ENCODE measurements around the gene ZNF444. TPM values are rescaled to one million over a fixed set of nuclear protein-coding genes. Genes with fewer than 3 reads are reported as not detected.

The ZNF444 gene
- total and polyA plus RNA-seq, 2 of the 8 experiments (the other 6 are each of a cell fraction or from before 2014, with no cell fraction given): 49.5 to 54.5 TPM

- no peak overlapping the region for H3K4me3 ChIP-seq (ENCODE audit: extremely low read depth in 1 of 4, insufficient read depth in 2 of 4, low read depth in 3 of 4, low read length in 4 of 4)
- peaks cover 0 to 11% (median 5%) of the 10 kb centered on the region in 4 experiments; a peak in 4 of 7 replicates for H3K4me1 ChIP-seq (replicated peaks in 1 of 4; ENCODE audit: control insufficient read depth in 3 of 4, insufficient read depth in 4 of 4, low read length in 3 of 4)
- H2BK120ac ChIP-seq (replicated peaks; ENCODE audit: low read depth, low read length): no peak overlapping the region
- no peak overlapping the region for H3K4ac ChIP-seq (replicated peaks; ENCODE audit: insufficient read length, low read depth, low read length)
- H3K23me2 ChIP-seq (ENCODE audit: low read depth, low read length): no peaks in the 10 kb centered on the region
- H4K8ac ChIP-seq (ENCODE audit: extremely low read depth, insufficient read depth, low read length): no peak overlapping the region; the same call in 1 of the 2 replicates
- no peaks in the 10 kb centered on the region for H3K9me3 ChIP-seq (ENCODE audit: insufficient read depth in 2 of 2, low read depth in 1 of 2, low read length in 1 of 2)
- H2AK5ac ChIP-seq (ENCODE audit: low read depth, low read length): no peak overlapping the region
- H2BK20ac ChIP-seq (ENCODE audit: low read length): no peak overlapping the region
- ChIA-PET CTCF (ENCODE audit: partially characterized antibody) (interaction anchor here (0.6 to 3.3 kb wide), 5 partner anchors 13 to 104 kb away, joined by 3 to 14 read pairs (median 4); partner anchors contain the start of gene ZNF787), POLR2A (ENCODE audit: partially characterized antibody) (interaction anchor here (1.3 to 2.2 kb wide), 2 partner anchors 9 to 50 kb away, joined by 3 to 8 read pairs; no protein-coding TSS in a partner anchor)
- H3K18ac ChIP-seq (ENCODE audit: extremely low read depth, low read length): no peak overlapping the region
- H3K4me2 ChIP-seq (ENCODE audit: insufficient read depth in 1 of 2, low read depth in 2 of 2, low read length in 2 of 2): no peak overlapping the region
- DNase-seq (ENCODE audit: low read depth in 1 of 2, low spot score in 2 of 2) (no peak), FAIRE-seq (no peak)
- no peak overlapping the region for H3K56ac ChIP-seq (replicated peaks; ENCODE audit: insufficient read length, low read depth, low read length)
- H4K91ac ChIP-seq (replicated peaks; ENCODE audit: insufficient read length, low read length): no peak overlapping the region
- 94% methylated on average over 34 of the region's 34 CpGs; no CpG with 5 or more reads in 1 of the 2 experiments for WGBS, 2 experiments (ENCODE audit: extremely low coverage in 1 of 2, insufficient coverage in 1 of 2, insufficient read length in 1 of 2, insufficient replicate concordance in 2 of 2, low coverage in 1 of 2, low lambda C conversion rate in 2 of 2, missing lambda C conversion rate in 1 of 2)
- no peak overlapping the region for H3K27ac ChIP-seq (ENCODE audit: low read depth, low read length)
- H3K79me2 ChIP-seq (ENCODE audit: control insufficient read depth in 1 of 2, insufficient read depth in 2 of 2, low read length in 2 of 2): peaks cover 7 to 71% of the 10 kb centered on the region in 2 experiments; a peak in 3 of 4 replicates
- no peaks in the 10 kb centered on the region for H3K27me3 ChIP-seq (replicated peaks in 1 of 4; ENCODE audit: control insufficient read depth in 3 of 4, extremely low read depth in 1 of 4, insufficient read depth in 3 of 4, low read length in 3 of 4)
- no peak overlapping the region for H2BK12ac ChIP-seq (ENCODE audit: low read depth, low read length)
- H3K79me1 ChIP-seq (ENCODE audit: low read depth, low read length): peaks cover 22% of the 10 kb centered on the region
- H2BK5ac ChIP-seq (ENCODE audit: low read depth, low read length): no peak overlapping the region
- peaks cover 36 to 43% of the 10 kb centered on the region in 2 experiments for H4K20me1 ChIP-seq (replicated peaks in 1 of 2; ENCODE audit: control insufficient read depth in 1 of 2, insufficient read depth in 2 of 2, low read length in 2 of 2)
- H3K9ac ChIP-seq (replicated peaks in 1 of 4; ENCODE audit: extremely low read depth in 1 of 4, low read depth in 3 of 4, low read length in 3 of 4): no peak overlapping the region
- H3K36me3 ChIP-seq (ENCODE audit: control insufficient read depth in 2 of 4, insufficient read depth in 4 of 4, low read length in 3 of 4): peaks cover 2 to 20% (median 7%) of the 10 kb centered on the region in 4 experiments; a peak in 6 of 8 replicates
- no peak overlapping the region for H2AFZ ChIP-seq (ENCODE audit: low read length)
- H3K14ac ChIP-seq (ENCODE audit: insufficient read length): no peak overlapping the region
- no peak overlapping the region for H3K23ac ChIP-seq (ENCODE audit: insufficient read length)
- no peak overlapping the region for H4K5ac ChIP-seq (ENCODE audit: insufficient read length, low read depth, low read length)
- H2BK15ac ChIP-seq (ENCODE audit: low read length): no peak overlapping the region
These were observed 39.1 kb upstream of the ZNF444 start for GRCh38 chr19:56101746-56102535.

Data from H1 (cell line).